ENCODE results near the gene CFAP74. TPM values are rescaled to one million over a fixed set of nuclear protein-coding genes. Genes with fewer than 3 reads are reported as not detected.

Gene CFAP74
- total and polyA plus RNA-seq, 9 of the 15 experiments (the other 6 are each of a cell fraction or from before 2014, with no cell fraction given): 0.03 to 0.15 (median 0.05) TPM; not detected in 6

DNA sequence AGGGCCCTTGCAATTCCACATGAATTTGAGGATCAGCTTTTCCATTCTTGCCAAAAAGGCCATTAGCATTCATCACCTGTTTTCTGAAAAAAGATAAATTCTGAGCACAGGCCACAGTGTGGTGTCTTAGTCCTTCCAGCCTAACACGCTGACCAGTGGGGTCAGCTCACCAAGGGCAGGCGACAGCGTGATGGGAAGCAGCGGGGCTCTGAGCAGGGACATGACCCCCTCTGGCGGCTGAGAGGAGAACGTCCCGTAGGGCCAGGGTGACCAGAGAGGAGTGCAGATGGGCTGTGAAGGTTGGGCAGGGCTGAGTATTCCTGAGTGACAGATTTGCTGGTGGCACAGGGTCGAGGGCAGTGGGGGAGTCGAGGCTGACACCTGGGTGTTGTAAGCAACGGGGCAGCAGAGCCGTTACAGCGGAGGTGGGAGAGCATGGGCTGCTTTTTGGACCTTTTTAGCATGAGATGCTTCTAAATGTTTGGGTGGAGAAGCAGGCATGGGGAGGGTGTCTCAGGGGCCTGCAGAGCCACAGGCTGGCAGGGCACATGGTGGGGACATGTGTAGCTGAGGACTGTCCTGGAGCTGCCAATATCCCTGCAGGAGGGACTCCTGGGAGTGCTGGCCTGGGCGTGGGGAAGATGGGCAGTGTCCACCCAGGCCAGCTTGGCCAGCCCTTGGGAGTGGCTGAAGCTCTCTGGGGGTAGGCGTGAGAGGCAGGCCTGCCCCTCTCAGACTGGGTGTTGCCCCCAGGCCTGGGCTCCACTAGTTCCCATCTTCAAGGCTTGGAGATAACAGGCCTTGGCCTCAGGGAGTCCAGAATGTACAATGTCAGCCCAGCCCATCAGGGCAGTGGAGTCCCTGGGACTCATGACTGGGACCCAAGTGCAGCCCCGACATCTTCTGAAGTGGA lies 97.1 kb downstream of the CFAP74 start (continued):
- TF ChIP-seq ZNF384 (IDR thresholded peaks at IDR 0.05; ENCODE audit: low read depth, low read length): peak; percentile 72
- TF ChIP-seq STAT5A (IDR thresholded peaks at IDR 0.05; ENCODE audit: borderline replicate concordance, low read length): no peak
- TF ChIP-seq POLR3A (IDR thresholded peaks at IDR 0.05; ENCODE audit: borderline replicate concordance, extremely low read depth, insufficient read depth, insufficient read length): no peak
- TF ChIP-seq, protein P1, sequence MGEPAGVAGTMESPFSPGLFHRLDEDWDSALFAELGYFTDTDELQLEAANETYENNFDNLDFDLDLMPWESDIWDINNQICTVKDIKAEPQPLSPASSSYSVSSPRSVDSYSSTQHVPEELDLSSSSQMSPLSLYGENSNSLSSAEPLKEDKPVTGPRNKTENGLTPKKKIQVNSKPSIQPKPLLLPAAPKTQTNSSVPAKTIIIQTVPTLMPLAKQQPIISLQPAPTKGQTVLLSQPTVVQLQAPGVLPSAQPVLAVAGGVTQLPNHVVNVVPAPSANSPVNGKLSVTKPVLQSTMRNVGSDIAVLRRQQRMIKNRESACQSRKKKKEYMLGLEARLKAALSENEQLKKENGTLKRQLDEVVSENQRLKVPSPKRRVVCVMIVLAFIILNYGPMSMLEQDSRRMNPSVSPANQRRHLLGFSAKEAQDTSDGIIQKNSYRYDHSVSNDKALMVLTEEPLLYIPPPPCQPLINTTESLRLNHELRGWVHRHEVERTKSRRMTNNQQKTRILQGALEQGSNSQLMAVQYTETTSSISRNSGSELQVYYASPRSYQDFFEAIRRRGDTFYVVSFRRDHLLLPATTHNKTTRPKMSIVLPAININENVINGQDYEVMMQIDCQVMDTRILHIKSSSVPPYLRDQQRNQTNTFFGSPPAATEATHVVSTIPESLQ (CRISPR knock-in tag; IDR thresholded peaks at IDR 0.05): no peak
- TF ChIP-seq, protein P2, sequence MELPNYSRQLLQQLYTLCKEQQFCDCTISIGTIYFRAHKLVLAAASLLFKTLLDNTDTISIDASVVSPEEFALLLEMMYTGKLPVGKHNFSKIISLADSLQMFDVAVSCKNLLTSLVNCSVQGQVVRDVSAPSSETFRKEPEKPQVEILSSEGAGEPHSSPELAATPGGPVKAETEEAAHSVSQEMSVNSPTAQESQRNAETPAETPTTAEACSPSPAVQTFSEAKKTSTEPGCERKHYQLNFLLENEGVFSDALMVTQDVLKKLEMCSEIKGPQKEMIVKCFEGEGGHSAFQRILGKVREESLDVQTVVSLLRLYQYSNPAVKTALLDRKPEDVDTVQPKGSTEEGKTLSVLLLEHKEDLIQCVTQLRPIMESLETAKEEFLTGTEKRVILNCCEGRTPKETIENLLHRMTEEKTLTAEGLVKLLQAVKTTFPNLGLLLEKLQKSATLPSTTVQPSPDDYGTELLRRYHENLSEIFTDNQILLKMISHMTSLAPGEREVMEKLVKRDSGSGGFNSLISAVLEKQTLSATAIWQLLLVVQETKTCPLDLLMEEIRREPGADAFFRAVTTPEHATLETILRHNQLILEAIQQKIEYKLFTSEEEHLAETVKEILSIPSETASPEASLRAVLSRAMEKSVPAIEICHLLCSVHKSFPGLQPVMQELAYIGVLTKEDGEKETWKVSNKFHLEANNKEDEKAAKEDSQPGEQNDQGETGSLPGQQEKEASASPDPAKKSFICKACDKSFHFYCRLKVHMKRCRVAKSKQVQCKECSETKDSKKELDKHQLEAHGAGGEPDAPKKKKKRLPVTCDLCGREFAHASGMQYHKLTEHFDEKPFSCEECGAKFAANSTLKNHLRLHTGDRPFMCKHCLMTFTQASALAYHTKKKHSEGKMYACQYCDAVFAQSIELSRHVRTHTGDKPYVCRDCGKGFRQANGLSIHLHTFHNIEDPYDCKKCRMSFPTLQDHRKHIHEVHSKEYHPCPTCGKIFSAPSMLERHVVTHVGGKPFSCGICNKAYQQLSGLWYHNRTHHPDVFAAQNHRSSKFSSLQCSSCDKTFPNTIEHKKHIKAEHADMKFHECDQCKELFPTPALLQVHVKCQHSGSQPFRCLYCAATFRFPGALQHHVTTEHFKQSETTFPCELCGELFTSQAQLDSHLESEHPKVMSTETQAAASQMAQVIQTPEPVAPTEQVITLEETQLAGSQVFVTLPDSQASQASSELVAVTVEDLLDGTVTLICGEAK (IDR thresholded peaks at IDR 0.05): no peak
- TF ChIP-seq, protein P2 (CRISPR knock-in tag; IDR thresholded peaks at IDR 0.05): no peak
- TF ChIP-seq, protein P3, sequence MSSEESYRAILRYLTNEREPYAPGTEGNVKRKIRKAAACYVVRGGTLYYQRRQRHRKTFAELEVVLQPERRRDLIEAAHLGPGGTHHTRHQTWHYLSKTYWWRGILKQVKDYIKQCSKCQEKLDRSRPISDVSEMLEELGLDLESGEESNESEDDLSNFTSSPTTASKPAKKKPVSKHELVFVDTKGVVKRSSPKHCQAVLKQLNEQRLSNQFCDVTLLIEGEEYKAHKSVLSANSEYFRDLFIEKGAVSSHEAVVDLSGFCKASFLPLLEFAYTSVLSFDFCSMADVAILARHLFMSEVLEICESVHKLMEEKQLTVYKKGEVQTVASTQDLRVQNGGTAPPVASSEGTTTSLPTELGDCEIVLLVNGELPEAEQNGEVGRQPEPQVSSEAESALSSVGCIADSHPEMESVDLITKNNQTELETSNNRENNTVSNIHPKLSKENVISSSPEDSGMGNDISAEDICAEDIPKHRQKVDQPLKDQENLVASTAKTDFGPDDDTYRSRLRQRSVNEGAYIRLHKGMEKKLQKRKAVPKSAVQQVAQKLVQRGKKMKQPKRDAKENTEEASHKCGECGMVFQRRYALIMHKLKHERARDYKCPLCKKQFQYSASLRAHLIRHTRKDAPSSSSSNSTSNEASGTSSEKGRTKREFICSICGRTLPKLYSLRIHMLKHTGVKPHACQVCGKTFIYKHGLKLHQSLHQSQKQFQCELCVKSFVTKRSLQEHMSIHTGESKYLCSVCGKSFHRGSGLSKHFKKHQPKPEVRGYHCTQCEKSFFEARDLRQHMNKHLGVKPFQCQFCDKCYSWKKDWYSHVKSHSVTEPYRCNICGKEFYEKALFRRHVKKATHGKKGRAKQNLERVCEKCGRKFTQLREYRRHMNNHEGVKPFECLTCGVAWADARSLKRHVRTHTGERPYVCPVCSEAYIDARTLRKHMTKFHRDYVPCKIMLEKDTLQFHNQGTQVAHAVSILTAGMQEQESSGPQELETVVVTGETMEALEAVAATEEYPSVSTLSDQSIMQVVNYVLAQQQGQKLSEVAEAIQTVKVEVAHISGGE (CRISPR knock-in tag; IDR thresholded peaks at IDR 0.05): no peak
- no peak for TF ChIP-seq CEBPG (CRISPR knock-in tag; IDR thresholded peaks at IDR 0.05)
- TF ChIP-seq CEBPG (tag; conservative IDR thresholded peaks at IDR 0.05 in 1 of 2, IDR thresholded peaks at IDR 0.05 in 1 of 2): no peak
- no peak for TF ChIP-seq ZNF445 (CRISPR knock-in tag; IDR thresholded peaks at IDR 0.05; ENCODE audit: low read depth)
- TF ChIP-seq POLR2AphosphoS5 (IDR thresholded peaks at IDR 0.05; ENCODE audit: control insufficient read depth, insufficient read depth, low read depth, low read length): no peak
